Measurements from ENCODE around the gene RNF114.
"Not testable (repeated sequence)": the region's sequence is repeated elsewhere in the genome, so short reads cannot be mapped to it uniquely, and the experiment has no call there.

Gene RNF114

GRCh38 chr20:49928411-49929141 is 7.6 kb upstream of the RNF114 start:
- peak; percentile 78 to 87 for DNase-seq

- DNase-seq = no peak
These were observed 7.1 kb upstream of the RNF114 start for GRCh38 chr20:49929142-49929494.

GRCh38 chr20:49935746-49936152 is 448 bp upstream of the RNF114 start:
- DNase-seq = no peak

- peak; percentile 57 to 64 for DNase-seq
These were observed 1.1 kb downstream of the RNF114 start for GRCh38 chr20:49937027-49937929.

GRCh38 chr20:49938173-49939163 is 2.3 kb downstream of the RNF114 start:
- DNase-seq = no peak

- DNase-seq = no peak
These were observed 5.3 kb downstream of the RNF114 start for GRCh38 chr20:49941456-49941855.

GRCh38 chr20:49942303-49942702 is 6.1 kb downstream of the RNF114 start:
- no peak for DNase-seq

- no peak for DNase-seq
These were observed 6.7 kb downstream of the RNF114 start for GRCh38 chr20:49942942-49943341.

GRCh38 chr20:49945306-49945700 is 9.1 kb downstream of the RNF114 start:
- no peak for DNase-seq

GRCh38 chr20:49945701-49946477 is 9.7 kb downstream of the RNF114 start:
- no peak for DNase-seq

GRCh38 chr20:49948178-49948577 is 12.0 kb downstream of the RNF114 start:
- DNase-seq = no peak

- DNase-seq = no peak
These were observed 12.8 kb downstream of the RNF114 start for GRCh38 chr20:49948809-49949507.

- DNase-seq = no peak
These were observed 15.0 kb downstream of the RNF114 start for GRCh38 chr20:49951151-49951550.

- no peak for DNase-seq
These were observed 19.0 kb downstream of the RNF114 start for GRCh38 chr20:49955167-49955566.

GRCh38 chr20:49955830-49956396 is 19.7 kb downstream of the RNF114 start:
- DNase-seq = not testable (repeated sequence)

- no peak for DNase-seq
These were observed 20.5 kb downstream of the RNF114 start for GRCh38 chr20:49956689-49957088.

GRCh38 chr20:49957089-49957938 is 21.1 kb downstream of the RNF114 start:
- DNase-seq = peak in 1 of 2 experiments; percentile 46

GRCh38 chr20:49961413-49961812 is 25.2 kb downstream of the RNF114 start:
- no peak for DNase-seq

GRCh38 chr20:49964964-49965780 is 29.0 kb downstream of the RNF114 start:
- peak; percentile 32 to 48 for DNase-seq

Measured in AML-193 (cell line).